GM13977 (cell line): Measurements from ENCODE around the gene MSI2.

Source experiments
- DNase-seq: peaks from one replicate; pipeline ENCODE4 v3.0.0; 2012; ENCODE audit warnings: low spot score
- in situ Hi-C: fragments of 300-500 bp; cut with MboI; formaldehyde crosslinking; loops from one replicate; pipeline ENCODE4 v1.12.0; 2022; ENCODE audit warnings: low sequenced_read_pairs, low pct_unique_long_range_greater_than_20kb, mixed read lengths, inconsistent platforms; ENCODE audit not compliant: unreplicated experiment
- TF ChIP-seq, protein P1 (sequence below): IDR thresholded peaks from 2 replicates; pipeline ENCODE4 v1.5.1; 2012; ENCODE audit warnings: mild to moderate bottlenecking, control low read depth; ENCODE audit not compliant: insufficient read depth; ENCODE audit errors: extremely low read depth, missing control alignments

The MSI2 gene

DNA sequence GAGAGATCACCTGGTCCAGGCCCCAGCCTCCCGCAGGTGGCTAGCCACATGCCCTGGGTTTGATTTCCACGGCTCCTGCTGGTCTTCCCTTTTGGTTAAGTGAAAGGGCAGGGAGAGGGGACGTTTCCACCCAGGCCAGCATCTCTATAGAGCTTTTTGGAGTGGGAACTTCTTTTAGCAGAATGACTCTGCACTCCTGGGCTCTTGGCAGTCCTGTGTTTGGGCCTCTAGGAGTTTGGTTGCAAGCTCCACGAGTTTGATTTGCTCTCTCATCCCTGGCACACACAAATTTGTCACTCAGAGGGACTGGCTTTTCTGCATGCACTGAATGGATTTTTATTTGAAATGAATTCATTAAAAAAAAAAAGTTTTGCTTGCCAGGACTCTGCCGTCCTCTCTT is 32.8 kb downstream of the MSI2 start:
- TF ChIP-seq, protein P1, sequence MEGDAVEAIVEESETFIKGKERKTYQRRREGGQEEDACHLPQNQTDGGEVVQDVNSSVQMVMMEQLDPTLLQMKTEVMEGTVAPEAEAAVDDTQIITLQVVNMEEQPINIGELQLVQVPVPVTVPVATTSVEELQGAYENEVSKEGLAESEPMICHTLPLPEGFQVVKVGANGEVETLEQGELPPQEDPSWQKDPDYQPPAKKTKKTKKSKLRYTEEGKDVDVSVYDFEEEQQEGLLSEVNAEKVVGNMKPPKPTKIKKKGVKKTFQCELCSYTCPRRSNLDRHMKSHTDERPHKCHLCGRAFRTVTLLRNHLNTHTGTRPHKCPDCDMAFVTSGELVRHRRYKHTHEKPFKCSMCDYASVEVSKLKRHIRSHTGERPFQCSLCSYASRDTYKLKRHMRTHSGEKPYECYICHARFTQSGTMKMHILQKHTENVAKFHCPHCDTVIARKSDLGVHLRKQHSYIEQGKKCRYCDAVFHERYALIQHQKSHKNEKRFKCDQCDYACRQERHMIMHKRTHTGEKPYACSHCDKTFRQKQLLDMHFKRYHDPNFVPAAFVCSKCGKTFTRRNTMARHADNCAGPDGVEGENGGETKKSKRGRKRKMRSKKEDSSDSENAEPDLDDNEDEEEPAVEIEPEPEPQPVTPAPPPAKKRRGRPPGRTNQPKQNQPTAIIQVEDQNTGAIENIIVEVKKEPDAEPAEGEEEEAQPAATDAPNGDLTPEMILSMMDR = no peak
- DNase-seq = no peak
- in situ Hi-C loops = no loop called here

DNA sequence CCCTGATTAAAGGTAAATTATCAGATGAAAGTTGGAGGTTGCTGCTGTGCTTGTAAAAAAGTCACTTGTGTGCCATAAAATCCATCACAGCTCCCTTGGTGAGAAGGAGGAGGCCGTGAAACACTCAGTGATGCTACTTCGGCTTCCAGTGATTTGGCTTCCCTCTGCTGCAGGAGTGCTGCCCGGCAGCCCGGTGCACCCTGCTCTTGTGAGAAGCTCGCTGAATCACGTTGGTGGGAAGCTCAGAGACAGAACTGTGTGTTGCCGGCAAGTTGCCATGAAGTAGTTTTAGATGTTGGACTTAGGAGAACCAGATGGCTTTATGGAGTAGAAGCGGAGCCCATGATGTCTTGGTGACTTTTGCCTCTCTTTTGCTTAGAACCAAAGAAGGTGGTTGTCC is 33.3 kb downstream of the MSI2 start:
- in situ Hi-C loops = no loop called here
- DNase-seq = no peak
- TF ChIP-seq, protein P1 = no peak

DNA sequence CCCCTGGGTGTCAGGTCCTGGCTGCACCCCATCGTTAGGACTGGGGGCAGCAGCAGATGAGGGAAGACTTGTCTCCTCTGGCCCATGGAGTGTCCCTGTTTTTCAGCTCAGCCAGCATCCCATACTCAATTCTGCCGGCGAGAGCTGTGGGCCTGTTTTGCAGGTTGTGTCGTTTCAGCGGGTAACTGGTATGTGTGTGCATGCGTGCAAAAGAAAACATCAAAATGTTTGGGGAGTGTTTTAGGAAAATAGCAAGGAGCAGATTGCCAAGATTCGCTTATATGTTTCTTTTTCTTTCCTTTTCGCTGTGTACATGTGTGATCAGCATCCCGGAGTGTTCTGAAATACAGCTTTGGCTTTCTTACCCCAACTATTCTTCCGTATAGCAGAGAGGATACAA is 34.7 kb downstream of the MSI2 start:
- DNase-seq = no peak
- in situ Hi-C loops = no loop called here
- TF ChIP-seq, protein P1 = no peak

DNA sequence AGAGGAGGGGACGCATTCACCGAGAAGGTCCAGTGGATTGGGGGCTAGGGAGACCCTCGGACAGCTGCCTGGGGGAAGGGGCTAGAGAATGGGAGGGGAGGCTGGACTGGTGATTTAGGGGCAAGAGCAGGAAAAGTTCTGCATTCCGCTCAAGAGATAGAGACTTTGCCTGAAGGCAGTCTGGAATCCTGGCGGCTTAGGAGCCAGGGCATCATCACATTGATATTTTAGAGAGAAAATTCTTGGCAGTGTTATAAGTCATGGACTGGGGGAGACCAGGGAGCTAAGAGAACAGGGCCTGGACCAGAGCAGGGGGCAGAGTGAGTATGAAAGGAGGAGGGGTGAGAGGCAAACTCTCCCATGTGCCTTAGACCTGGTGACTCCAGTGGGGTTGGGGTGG is 35.8 kb downstream of the MSI2 start:
- TF ChIP-seq, protein P1 = no peak
- in situ Hi-C loops = no loop called here
- DNase-seq = no peak

DNA sequence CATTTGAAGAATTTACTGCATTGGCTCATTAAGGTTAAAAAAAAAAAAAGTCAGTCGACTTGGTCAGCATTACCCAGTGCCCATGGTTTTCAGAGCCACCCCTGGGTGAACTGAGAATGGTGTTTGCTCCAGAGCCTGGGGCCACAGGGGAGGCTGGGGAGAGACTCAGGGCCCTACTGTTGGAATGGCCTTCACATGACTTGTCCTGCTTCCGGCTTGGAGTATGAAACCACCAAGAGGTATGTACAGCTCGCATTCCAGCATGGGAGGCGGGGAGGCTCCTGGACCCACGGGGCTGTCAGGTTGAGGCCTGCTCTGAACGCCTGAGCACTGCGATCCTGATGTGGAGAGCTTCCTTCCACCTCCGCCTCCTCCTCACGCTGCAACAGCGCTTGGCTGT is 36.8 kb downstream of the MSI2 start:
- DNase-seq = no peak
- in situ Hi-C loops = no loop called here

DNA sequence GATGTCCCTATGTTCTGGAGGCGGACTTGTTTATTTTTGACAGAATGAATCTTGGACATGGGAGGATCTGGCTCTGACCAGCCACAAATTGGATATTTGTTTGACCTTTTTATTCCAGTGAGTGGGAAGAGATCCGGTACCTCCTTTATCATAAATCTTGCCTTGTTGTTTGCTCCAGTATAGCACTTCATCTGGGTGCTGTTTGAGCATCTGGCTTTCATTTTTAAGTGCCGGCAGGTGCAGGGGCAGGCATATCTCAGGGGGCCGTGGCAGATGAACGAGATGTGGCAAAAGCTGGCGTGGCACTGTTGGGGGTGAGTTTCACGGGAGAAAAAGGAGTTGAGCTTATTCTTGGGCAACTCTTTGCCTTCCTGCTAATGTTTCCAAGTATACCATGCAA is 37.8 kb downstream of the MSI2 start:
- in situ Hi-C loops = no loop called here
- TF ChIP-seq, protein P1 = no peak
- DNase-seq = no peak

More for the DNA sequence above, 36.8 kb downstream of the MSI2 start:
- TF ChIP-seq, protein P1 = no peak
